ENCODE data around the gene SETD4.

The SETD4 gene

DNA sequence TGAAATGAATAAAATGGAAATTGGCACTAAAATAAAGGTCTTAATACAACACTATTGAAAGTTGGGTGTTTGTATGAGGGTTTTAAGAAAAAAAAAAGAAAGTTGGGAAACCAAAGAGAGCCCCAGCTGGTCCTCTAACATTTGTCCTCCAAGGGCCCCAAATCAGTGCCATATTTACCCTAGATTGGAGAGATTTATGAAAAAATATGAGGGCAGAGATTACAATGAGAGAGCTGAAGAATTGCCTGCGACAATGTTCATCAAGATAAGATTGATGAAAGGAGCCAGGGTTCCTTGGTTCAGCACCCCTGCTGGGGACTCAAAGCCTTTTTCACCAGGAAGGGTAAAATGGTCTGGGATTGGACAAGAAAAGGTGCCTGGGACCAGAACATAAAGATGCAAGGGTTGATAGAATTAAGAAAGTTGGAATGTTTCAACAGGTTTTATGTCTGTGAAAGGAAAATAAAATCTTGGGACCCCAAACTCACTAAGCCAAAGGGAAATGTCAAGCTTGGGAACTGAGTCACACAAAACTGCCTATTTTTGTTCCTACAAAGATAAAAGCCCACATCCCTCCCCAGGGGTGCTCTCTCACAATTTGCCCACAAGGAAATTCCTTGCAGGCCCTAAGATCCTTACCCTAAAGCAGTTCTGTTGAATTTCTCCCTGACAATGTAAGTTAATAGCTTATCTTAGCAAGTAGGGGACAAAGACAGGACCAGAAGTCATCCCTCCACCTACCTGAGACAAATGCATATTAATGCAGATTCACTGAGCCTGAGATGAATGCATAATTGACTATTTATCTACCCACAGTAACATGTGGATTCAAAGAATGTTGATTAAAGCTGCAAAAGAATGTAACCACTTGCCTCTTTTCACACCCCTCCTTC, 36.3 kb upstream of the SETD4 start:
- Mint-ChIP-seq H3K36me3 (ENCODE audit: insufficient read depth) (peaks cover 2% of the 10 kb centered on the region), H3K9me3 (no peaks in the 10 kb centered on the region), H3K27ac (ENCODE audit: low read depth) (no peak overlapping the region), H3K4me1 (no peaks in the 10 kb centered on the region), H3K4me3 (no peak overlapping the region), H3K27me3 (peaks cover 38% of the 10 kb centered on the region)
- no peak for ATAC-seq (replicated peaks; ENCODE audit: extremely low read depth, poor library complexity, severe bottlenecking)
- DNase-seq (ENCODE audit: low spot score in 2 of 2): no peak

DNA sequence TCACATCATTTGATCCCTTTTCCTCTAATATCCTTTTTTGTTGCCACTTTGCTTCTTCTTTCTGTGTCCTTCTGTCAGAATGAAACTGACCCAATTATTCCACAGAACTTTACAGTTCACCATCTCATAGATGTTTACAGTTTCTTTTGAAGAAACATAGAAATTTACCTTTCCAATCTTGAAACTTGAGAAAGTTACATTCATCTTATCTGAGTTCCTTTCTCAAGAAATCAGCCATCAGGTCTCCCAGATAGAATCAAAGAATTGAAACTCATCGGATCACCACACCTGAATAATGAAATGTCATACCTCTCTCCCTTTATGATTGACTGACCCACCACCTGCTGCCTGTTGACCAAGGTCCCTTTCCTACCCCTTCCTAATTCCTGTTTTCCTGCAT, 33.2 kb upstream of the SETD4 start:
- peaks cover 2% of the 10 kb centered on the region for H3K36me3 Mint-ChIP-seq (ENCODE audit: insufficient read depth)
- no peaks in the 10 kb centered on the region for H3K4me1 Mint-ChIP-seq
- no peak overlapping the region for H3K27ac Mint-ChIP-seq (ENCODE audit: low read depth)
- H3K9me3 Mint-ChIP-seq: no peaks in the 10 kb centered on the region
- no peak overlapping the region for H3K4me3 Mint-ChIP-seq
- ATAC-seq (replicated peaks; ENCODE audit: extremely low read depth, poor library complexity, severe bottlenecking) (no peak), DNase-seq (ENCODE audit: low spot score in 2 of 2) (no peak)
- peaks cover 17% of the 10 kb centered on the region for H3K27me3 Mint-ChIP-seq

DNA sequence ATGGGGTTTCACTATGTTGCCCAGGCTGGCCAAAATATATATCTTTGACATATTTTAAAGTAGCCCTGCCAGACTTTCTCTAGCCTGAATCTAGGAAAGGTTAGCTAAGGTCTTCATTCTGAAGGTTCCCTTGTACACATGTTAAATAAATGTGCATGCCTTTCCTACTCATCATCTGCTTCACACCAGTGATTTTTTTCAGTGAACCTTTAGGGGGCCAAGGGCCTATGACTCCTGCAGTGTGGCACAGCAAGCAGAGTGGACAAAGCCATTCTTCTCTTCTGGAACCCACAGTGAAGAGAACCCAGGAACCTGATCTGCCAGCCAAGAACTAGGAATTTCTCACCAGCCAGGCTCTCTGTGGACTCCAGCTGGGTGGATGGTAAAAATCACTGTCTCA, 32.4 kb upstream of the SETD4 start:
- Mint-ChIP-seq H3K4me3 (no peak overlapping the region), H3K36me3 (ENCODE audit: insufficient read depth) (peaks cover 2% of the 10 kb centered on the region), H3K4me1 (no peaks in the 10 kb centered on the region), H3K27me3 (peaks cover 15% of the 10 kb centered on the region), H3K27ac (ENCODE audit: low read depth) (no peak overlapping the region), H3K9me3 (no peaks in the 10 kb centered on the region)
- ATAC-seq (replicated peaks; ENCODE audit: extremely low read depth, poor library complexity, severe bottlenecking) (no peak), DNase-seq (ENCODE audit: low spot score in 2 of 2) (no peak)

DNA sequence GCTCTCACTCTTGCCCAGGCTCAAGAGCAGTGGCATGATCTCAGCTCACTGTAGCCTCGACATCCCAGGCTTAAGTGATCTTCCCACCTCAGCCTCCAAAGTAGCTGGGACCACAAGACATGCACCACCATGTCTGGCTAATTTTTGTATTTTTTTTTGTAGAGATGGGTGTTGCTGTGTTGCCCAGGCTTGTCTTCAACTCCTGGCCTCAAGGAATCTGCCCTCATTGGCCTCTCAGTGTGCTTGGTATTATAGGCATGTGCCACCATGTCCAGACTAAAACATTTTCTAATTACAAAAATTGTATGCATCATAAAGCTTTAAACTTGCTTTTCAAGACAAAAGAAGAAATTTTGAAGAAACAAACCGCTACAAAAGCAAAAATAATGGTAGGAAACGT, 29.6 kb upstream of the SETD4 start:
- no peak overlapping the region for H3K4me3 Mint-ChIP-seq
- peaks cover 15% of the 10 kb centered on the region for H3K27me3 Mint-ChIP-seq
- peaks cover 2% of the 10 kb centered on the region for H3K36me3 Mint-ChIP-seq (ENCODE audit: insufficient read depth)
- H3K4me1 Mint-ChIP-seq: no peaks in the 10 kb centered on the region
- ATAC-seq (replicated peaks; ENCODE audit: extremely low read depth, poor library complexity, severe bottlenecking) (no peak), DNase-seq (ENCODE audit: low spot score in 2 of 2) (no peak)
- no peaks in the 10 kb centered on the region for H3K9me3 Mint-ChIP-seq
- H3K27ac Mint-ChIP-seq (ENCODE audit: low read depth): no peak overlapping the region

DNA sequence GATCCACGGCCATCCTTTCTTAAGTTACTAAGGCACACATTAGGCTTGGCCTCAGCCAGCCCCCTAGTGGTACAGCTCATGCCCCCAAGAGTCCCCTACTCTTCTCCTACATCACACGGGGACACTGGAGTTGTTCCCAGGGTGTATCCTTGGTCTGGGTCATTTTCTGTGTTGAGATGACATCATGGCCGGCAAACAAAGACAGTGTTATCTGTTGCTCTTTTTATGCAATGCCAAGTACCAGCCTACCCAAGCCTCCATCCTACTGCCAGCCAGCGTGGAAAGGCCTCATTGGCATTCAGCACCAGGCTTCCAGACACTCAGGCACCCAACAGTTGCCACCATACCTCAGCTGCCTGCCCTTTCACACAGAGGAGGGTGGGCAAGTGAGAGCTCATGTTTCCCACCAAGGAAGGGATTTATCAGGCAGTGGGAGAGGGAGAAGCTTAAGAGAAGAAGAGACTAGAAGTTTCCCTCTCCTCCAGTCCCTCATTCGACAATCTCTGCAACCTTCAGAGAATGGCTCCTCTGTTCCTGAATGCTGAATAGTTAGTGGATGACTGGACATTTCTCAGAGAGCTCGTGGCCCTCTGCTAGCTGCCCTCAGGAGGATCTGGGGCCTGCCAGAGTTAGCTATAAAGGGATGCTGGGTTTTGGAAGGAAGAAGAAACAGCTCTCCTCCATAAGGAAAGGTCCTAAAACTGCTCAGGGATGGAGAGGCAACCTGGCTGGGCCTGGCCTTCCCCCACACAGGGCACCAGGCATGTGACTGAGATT, 27.2 kb upstream of the SETD4 start:
- no peak for DNase-seq (ENCODE audit: low spot score in 2 of 2)

DNA sequence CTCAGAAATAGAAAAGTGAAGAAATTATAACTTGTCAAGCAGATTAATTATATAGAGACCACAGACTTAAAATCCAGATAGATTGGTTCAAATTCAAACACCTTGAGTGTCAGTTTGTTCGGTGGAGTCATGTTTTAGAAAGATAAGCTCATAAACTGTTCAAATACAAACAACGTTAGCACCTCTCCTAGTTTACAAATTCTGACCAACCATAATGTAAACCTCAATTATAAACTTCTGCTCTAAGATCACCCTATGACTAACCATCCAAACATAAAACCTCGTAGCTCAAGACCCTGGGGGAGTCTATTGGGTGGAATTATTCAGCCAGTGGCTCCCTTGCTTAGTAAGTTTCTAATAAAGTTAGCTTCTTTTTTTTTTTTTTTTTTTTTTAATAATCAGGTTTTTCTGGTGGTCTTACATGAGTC, 21.9 kb upstream of the SETD4 start:
- ATAC-seq (replicated peaks; ENCODE audit: extremely low read depth, poor library complexity, severe bottlenecking) (no peak), DNase-seq (ENCODE audit: low spot score in 2 of 2) (no peak)
- no peaks in the 10 kb centered on the region for H3K36me3 Mint-ChIP-seq (ENCODE audit: insufficient read depth)
- H3K4me3 Mint-ChIP-seq: no peak overlapping the region
- H3K27ac Mint-ChIP-seq (ENCODE audit: low read depth): no peak overlapping the region
- H3K9me3 Mint-ChIP-seq: no peaks in the 10 kb centered on the region
- peaks cover 8% of the 10 kb centered on the region for H3K4me1 Mint-ChIP-seq
- H3K27me3 Mint-ChIP-seq: no peaks in the 10 kb centered on the region

More for the DNA sequence above, 27.2 kb upstream of the SETD4 start:
- no peak for ATAC-seq (replicated peaks; ENCODE audit: extremely low read depth, poor library complexity, severe bottlenecking)
- Mint-ChIP-seq H3K4me3 (no peak overlapping the region), H3K4me1 (no peaks in the 10 kb centered on the region), H3K27ac (ENCODE audit: low read depth) (no peak overlapping the region), H3K36me3 (ENCODE audit: insufficient read depth) (no peaks in the 10 kb centered on the region), H3K9me3 (no peaks in the 10 kb centered on the region), H3K27me3 (no peaks in the 10 kb centered on the region)

DNA sequence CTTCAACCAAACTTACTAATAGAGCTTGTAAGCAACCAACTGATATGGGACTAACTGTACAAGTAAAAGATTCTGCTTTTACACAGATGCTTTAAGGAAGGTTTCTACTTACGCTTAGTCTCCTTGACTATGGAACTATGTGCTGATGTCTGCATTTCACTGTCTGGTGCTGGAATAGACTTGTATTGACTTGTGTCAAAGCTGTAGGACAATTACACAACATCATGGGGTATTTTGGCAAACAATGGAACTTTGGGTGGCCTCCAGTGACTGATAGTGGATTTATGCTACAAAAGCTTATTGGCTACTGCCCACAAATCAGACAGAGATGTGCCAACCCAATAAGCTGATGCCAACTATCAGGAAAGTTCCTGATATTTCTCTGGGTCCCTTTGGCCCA, 20.1 kb upstream of the SETD4 start:
- no peaks in the 10 kb centered on the region for H3K27me3 Mint-ChIP-seq
- H3K27ac Mint-ChIP-seq (ENCODE audit: low read depth): no peak overlapping the region
- peaks cover 8% of the 10 kb centered on the region for H3K4me1 Mint-ChIP-seq
- no peak overlapping the region for H3K4me3 Mint-ChIP-seq
- DNase-seq (ENCODE audit: low spot score in 2 of 2) (no peak), ATAC-seq (replicated peaks; ENCODE audit: extremely low read depth, poor library complexity, severe bottlenecking) (no peak)
- H3K36me3 Mint-ChIP-seq (ENCODE audit: insufficient read depth): no peaks in the 10 kb centered on the region
- no peaks in the 10 kb centered on the region for H3K9me3 Mint-ChIP-seq

DNA sequence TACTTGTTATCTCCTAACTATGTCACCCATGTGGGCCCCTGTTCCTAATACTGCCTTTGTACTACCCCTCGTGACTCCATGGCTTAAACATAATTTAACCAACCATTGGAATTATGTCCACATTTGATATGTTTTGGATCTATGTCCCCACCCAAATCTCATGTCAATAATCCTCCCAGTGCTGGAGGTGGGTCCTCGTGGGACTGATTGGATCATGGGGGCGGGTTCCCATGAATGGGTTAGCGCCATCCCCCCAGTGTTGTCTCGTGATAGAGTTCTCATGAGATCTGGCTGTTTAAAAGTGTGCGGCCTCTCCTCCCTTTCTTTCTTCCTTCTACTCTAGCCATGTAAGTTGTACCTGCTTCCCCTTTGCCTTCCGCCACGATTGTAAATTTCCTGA, 19.3 kb upstream of the SETD4 start:
- H3K4me3 Mint-ChIP-seq: peak overlapping the region; percentile 29
- peaks cover 8% of the 10 kb centered on the region for H3K4me1 Mint-ChIP-seq
- H3K9me3 Mint-ChIP-seq: no peaks in the 10 kb centered on the region
- peak overlapping the region; percentile 3 for H3K27ac Mint-ChIP-seq (ENCODE audit: low read depth)
- ATAC-seq (replicated peaks; ENCODE audit: extremely low read depth, poor library complexity, severe bottlenecking) (no peak), DNase-seq (ENCODE audit: low spot score in 2 of 2) (no peak)
- no peaks in the 10 kb centered on the region for H3K27me3 Mint-ChIP-seq
- H3K36me3 Mint-ChIP-seq (ENCODE audit: insufficient read depth): no peaks in the 10 kb centered on the region

DNA sequence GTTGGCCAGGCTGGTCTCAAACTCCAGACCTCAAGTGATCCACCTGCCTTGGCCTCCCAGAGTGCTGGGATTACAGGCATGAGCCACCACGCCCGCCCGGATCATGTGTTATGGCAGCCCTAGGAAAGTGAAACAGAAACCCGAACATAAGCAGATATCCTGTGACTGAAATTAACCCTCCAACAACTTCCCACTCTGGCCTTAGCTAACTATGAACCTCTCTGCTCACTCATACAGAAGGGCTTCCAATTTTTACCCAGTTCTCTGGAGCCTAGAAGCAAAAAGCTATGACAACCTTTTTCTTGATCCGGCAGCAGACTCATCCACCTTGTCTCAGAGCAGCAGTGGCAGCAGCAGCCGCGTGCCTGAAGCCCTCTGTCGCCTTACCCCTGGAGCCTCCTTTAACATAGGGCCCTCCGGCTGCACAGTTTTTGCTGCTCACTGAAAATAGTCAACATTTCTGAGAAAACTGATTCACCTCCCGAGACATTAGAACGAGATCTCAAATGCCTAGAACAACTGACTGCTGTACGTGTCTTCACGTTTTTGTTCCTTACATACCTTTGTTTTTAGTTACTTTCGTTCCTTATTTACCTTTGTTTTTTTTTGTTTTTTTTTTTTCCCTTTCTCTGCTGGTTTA, 18.8 kb upstream of the SETD4 start:
- ATAC-seq (replicated peaks; ENCODE audit: extremely low read depth, poor library complexity, severe bottlenecking) (no peak), DNase-seq (ENCODE audit: low spot score in 2 of 2) (no peak)
- H3K4me1 Mint-ChIP-seq: peaks cover 8% of the 10 kb centered on the region

DNA sequence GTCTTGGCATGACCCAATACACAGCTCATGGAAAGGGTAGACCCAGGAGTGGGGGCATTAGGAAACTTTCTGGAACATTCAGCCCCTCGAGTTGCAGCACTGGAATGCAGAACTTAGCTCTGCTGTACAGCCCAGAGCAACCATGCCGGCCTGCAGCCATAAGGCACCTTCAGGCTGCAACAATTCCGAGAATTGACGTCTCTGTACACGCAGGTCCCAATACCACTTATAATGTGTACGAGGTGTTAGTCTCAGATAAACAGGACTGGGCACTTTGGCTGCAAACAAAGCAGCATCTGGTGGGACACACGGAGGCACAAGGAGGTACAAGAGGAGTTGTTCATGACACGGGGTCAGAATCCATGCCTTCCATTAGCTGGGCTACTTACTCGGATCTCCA, 17.4 kb upstream of the SETD4 start:
- ATAC-seq (replicated peaks; ENCODE audit: extremely low read depth, poor library complexity, severe bottlenecking) (no peak), DNase-seq (ENCODE audit: low spot score in 2 of 2) (no peak)
- Mint-ChIP-seq H3K27ac (ENCODE audit: low read depth) (no peak overlapping the region), H3K36me3 (ENCODE audit: insufficient read depth) (peaks cover 4% of the 10 kb centered on the region), H3K9me3 (no peaks in the 10 kb centered on the region), H3K4me1 (peaks cover 8% of the 10 kb centered on the region), H3K27me3 (no peaks in the 10 kb centered on the region), H3K4me3 (no peak overlapping the region)

More for the DNA sequence above, 18.8 kb upstream of the SETD4 start:
- no peaks in the 10 kb centered on the region for H3K27me3 Mint-ChIP-seq
- H3K27ac Mint-ChIP-seq (ENCODE audit: low read depth): peak overlapping the region; percentile 3
- peak overlapping the region; percentile 29 for H3K4me3 Mint-ChIP-seq
- no peaks in the 10 kb centered on the region for H3K36me3 Mint-ChIP-seq (ENCODE audit: insufficient read depth)
- no peaks in the 10 kb centered on the region for H3K9me3 Mint-ChIP-seq

DNA sequence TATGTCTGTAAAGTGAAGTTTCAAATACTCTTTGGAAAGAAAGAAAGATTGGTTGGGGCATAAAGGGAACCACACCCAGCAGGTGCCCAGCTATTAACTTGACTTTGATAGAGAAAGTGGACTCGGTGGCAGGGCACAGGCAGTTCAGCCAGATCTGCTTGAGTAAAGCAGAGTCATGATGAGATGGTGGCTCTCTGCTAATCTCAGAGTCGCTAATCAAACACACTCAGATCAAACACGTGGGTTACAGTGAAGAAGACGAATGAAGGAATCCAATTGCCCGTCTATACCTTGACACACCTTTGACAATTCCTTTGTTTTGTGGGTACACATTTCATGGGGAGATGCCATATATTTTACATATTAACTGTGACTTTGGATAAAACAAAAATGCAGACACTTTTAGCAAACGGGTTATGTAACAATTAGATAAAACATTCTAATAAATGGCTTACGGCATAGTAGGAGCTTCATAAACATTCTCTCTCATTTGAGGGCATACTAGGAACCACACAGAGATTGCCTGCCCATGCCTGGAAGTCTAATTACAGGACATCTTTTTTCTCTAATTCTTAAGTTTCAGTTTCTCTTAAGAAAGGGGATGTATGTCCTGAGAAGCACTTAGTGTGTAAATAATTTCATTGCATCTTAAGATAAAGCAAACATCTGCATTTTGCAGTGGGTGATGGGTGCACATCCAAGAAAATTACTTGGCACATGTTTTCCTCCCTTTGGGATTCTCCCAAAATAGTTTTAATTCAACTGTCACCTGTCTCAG, 16.7 kb upstream of the SETD4 start:
- H3K27me3 Mint-ChIP-seq: no peaks in the 10 kb centered on the region
- H3K9me3 Mint-ChIP-seq: no peaks in the 10 kb centered on the region
- DNase-seq (ENCODE audit: low spot score in 2 of 2): no peak
- H3K4me3 Mint-ChIP-seq: no peak overlapping the region
- no peak overlapping the region for H3K27ac Mint-ChIP-seq (ENCODE audit: low read depth)
- peaks cover 13% of the 10 kb centered on the region for H3K4me1 Mint-ChIP-seq
- peaks cover 5% of the 10 kb centered on the region for H3K36me3 Mint-ChIP-seq (ENCODE audit: insufficient read depth)
- no peak for ATAC-seq (replicated peaks; ENCODE audit: extremely low read depth, poor library complexity, severe bottlenecking)

DNA sequence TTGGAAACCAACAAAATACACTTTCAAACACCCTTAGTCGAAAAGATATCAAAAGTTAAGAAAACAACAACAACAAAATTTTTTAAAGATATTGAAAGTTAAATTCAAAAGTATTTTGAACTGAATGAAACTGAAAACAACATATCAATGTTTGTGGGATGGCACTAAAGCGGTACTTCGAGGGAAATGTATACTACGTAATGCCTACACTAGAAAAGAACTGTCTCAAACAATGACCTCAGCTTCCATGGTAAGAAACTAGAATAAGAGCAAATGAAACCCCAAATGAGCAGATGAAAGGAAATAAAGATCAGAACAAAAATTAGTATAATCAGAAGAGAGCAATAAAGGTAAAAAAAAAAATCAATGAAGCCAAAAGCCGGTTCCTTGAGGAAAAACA, 15.6 kb upstream of the SETD4 start:
- H3K4me1 Mint-ChIP-seq: peaks cover 24% of the 10 kb centered on the region
- H3K4me3 Mint-ChIP-seq: no peak overlapping the region
- DNase-seq (ENCODE audit: low spot score in 2 of 2) (no peak), ATAC-seq (replicated peaks; ENCODE audit: extremely low read depth, poor library complexity, severe bottlenecking) (no peak)
- no peaks in the 10 kb centered on the region for H3K9me3 Mint-ChIP-seq
- H3K27me3 Mint-ChIP-seq: no peaks in the 10 kb centered on the region
- peaks cover 5% of the 10 kb centered on the region for H3K36me3 Mint-ChIP-seq (ENCODE audit: insufficient read depth)
- H3K27ac Mint-ChIP-seq (ENCODE audit: low read depth): no peak overlapping the region
